OCI-LY1 (cell line): ENCODE results near the gene RTKN.
A peak's percentile ranks its signal among the peaks of the same experiment; 100 is the strongest.

ENCODE experiments used
- H2AFZ ChIP-seq: fragments of 200-600 bp; sonication (generic), shearing (Covaris generic); 2 replicates; pipeline ENCODE4 v1.6.0; 2014; ENCODE audit warnings: antibody characterized with exemption, mild to moderate bottlenecking, low read length
- H3F3A ChIP-seq: fragments of 200-600 bp; sonication (generic), shearing (Covaris generic); 2 replicates; pipeline ENCODE4 v1.6.0; 2014; ENCODE audit warnings: mild to moderate bottlenecking, antibody characterized with exemption, low read length, moderate library complexity; ENCODE audit not compliant: insufficient read depth
- H3K27ac ChIP-seq: fragments of 200-600 bp; sonication (generic); 2 replicates; pipeline ENCODE4 v1.5.1; 2014; ENCODE audit warnings: low read length, mixed run types, mild to moderate bottlenecking, low read depth; ENCODE audit not compliant: poor library complexity, severe bottlenecking
- H3K27me3 ChIP-seq: fragments of 200-600 bp; sonication (generic); 2 replicates; pipeline ENCODE4 v1.6.0; 2014; ENCODE audit warnings: antibody characterized with exemption, mild to moderate bottlenecking, low read length, moderate library complexity; ENCODE audit not compliant: insufficient read depth
- H3K36me3 ChIP-seq: fragments of 200-600 bp; sonication (generic); 2 replicates; pipeline ENCODE4 v1.6.1; 2014; ENCODE audit warnings: mild to moderate bottlenecking, antibody characterized with exemption, low read length, moderate library complexity, mixed read lengths; ENCODE audit not compliant: insufficient read depth
- H3K4me1 ChIP-seq: fragments of 200-600 bp; sonication (generic); 2 replicates; pipeline ENCODE4 v1.5.1; 2014; ENCODE audit warnings: mild to moderate bottlenecking, low read length, moderate library complexity; ENCODE audit not compliant: insufficient read depth, severe bottlenecking
- H3K4me2 ChIP-seq: fragments of 200-600 bp; sonication (generic), shearing (Covaris generic); 2 replicates; pipeline ENCODE4 v1.6.1; 2014; ENCODE audit warnings: low read length
- H3K4me3 ChIP-seq: fragments of 200-600 bp; sonication (generic); 2 replicates; pipeline ENCODE4 v1.5.1; 2014; ENCODE audit warnings: low read length, low read depth, mild to moderate bottlenecking, mixed read lengths; ENCODE audit not compliant: poor library complexity, severe bottlenecking
- H3K79me2 ChIP-seq: fragments of 200-600 bp; shearing (Covaris generic); 2 replicates; pipeline ENCODE4 v1.6.1; 2016; ENCODE audit warnings: mixed run types, low read length, mixed read lengths; ENCODE audit not compliant: insufficient read depth
- H3K9ac ChIP-seq: fragments of 200-600 bp; sonication (generic), shearing (Covaris generic); 2 replicates; pipeline ENCODE4 v1.6.1; 2014; ENCODE audit warnings: mild to moderate bottlenecking, low read length, mixed read lengths
- H3K9me2 ChIP-seq: fragments of 200-600 bp; sonication (generic), shearing (Covaris generic); 2 replicates; pipeline ENCODE4 v1.6.1; 2014; ENCODE audit warnings: low read depth, mild to moderate bottlenecking, low read length, mixed read lengths
- H3K9me3 ChIP-seq: fragments of 200-600 bp; shearing (Covaris generic); 2 replicates; pipeline ENCODE4 v1.6.1; 2014; ENCODE audit warnings: low read length, mixed read lengths
- H4K20me1 ChIP-seq: fragments of 200-600 bp; sonication (generic), shearing (Covaris generic); 2 replicates; pipeline ENCODE4 v1.6.0; 2016; ENCODE audit warnings: mild to moderate bottlenecking, low read length; ENCODE audit not compliant: insufficient read depth
- CTCF ChIP-seq: fragments of 200-600 bp; sonication (generic), shearing (Covaris generic); IDR thresholded peaks from 2 replicates; pipeline ENCODE4 v1.5.1; 2017; ENCODE audit warnings: mild to moderate bottlenecking, antibody characterized with exemption, low read length, moderate library complexity, mixed read lengths
- EZH2 ChIP-seq: fragments of 200-600 bp; sonication (generic), shearing (Covaris generic); IDR thresholded peaks from 2 replicates; pipeline ENCODE4 v1.8.0; 2017; ENCODE audit warnings: borderline replicate concordance, mixed run types, mild to moderate bottlenecking, antibody characterized with exemption, low read length, moderate library complexity, mixed read lengths

RTKN gene

GRCh38 chr2:74417763-74418162 lies 24.0 kb downstream of the RTKN start:
- H3K27ac ChIP-seq, result no peak overlapping the region
- no peak overlapping the region for H3K4me3 ChIP-seq
- H3K27me3 ChIP-seq, result peaks cover 5% of the 10 kb centered on the region; the same call in 1 of the 2 replicates
- TF ChIP-seq EZH2, result no peak
- H3K4me1 ChIP-seq, result peaks cover 22% of the 10 kb centered on the region
- no peaks in the 10 kb centered on the region for H3K79me2 ChIP-seq
- H3K4me2 ChIP-seq, result no peak overlapping the region
- H3K9me2 ChIP-seq, result no peaks in the 10 kb centered on the region
- no peaks in the 10 kb centered on the region for H3K9me3 ChIP-seq
- H3F3A ChIP-seq, result no peaks in the 10 kb centered on the region
- no peaks in the 10 kb centered on the region for H4K20me1 ChIP-seq
- no peak overlapping the region for H3K9ac ChIP-seq
- no peak overlapping the region for H2AFZ ChIP-seq
- no peaks in the 10 kb centered on the region for H3K36me3 ChIP-seq

GRCh38 chr2:74417197-74417596 lies 24.5 kb downstream of the RTKN start:
- no peak overlapping the region for H3K9ac ChIP-seq

GRCh38 chr2:74416778-74417177 lies 25.0 kb downstream of the RTKN start:
- H3K27me3 ChIP-seq, result peaks cover 5% of the 10 kb centered on the region; the same call in 1 of the 2 replicates
- H3K79me2 ChIP-seq, result no peaks in the 10 kb centered on the region
- H3K9ac ChIP-seq, result no peak overlapping the region
- H3K4me2 ChIP-seq, result no peak overlapping the region
- no peaks in the 10 kb centered on the region for H3K9me2 ChIP-seq
- H2AFZ ChIP-seq, result no peak overlapping the region
- H3K4me3 ChIP-seq, result no peak overlapping the region
- no peaks in the 10 kb centered on the region for H3K36me3 ChIP-seq
- TF ChIP-seq EZH2 (no peak), CTCF (peak; percentile 15; the same call in 1 of the 2 replicates)
- H3K27ac ChIP-seq, result no peak overlapping the region
- H4K20me1 ChIP-seq, result no peaks in the 10 kb centered on the region
- no peaks in the 10 kb centered on the region for H3K9me3 ChIP-seq
- no peaks in the 10 kb centered on the region for H3F3A ChIP-seq
- peaks cover 22% of the 10 kb centered on the region for H3K4me1 ChIP-seq

More at GRCh38 chr2:74417197-74417596, 24.5 kb downstream of the RTKN start:
- H3K9me2 ChIP-seq, result no peaks in the 10 kb centered on the region
- no peaks in the 10 kb centered on the region for H3K79me2 ChIP-seq
- no peak overlapping the region for H3K4me2 ChIP-seq
- H3K36me3 ChIP-seq, result no peaks in the 10 kb centered on the region
- H3K9me3 ChIP-seq, result no peaks in the 10 kb centered on the region
- no peaks in the 10 kb centered on the region for H4K20me1 ChIP-seq
- no peak overlapping the region for H2AFZ ChIP-seq
- TF ChIP-seq CTCF, result no peak
- peaks cover 5% of the 10 kb centered on the region; the same call in 1 of the 2 replicates for H3K27me3 ChIP-seq
- no peak overlapping the region for H3K4me3 ChIP-seq
- H3K27ac ChIP-seq, result no peak overlapping the region
- H3F3A ChIP-seq, result no peaks in the 10 kb centered on the region
- H3K4me1 ChIP-seq, result peaks cover 22% of the 10 kb centered on the region

- Histone ChIP-seq H3K79me2 (no peaks in the 10 kb centered on the region), H2AFZ (no peak overlapping the region), H3K27ac (no peak overlapping the region), H3K9me2 (no peaks in the 10 kb centered on the region), H3F3A (no peaks in the 10 kb centered on the region), H3K36me3 (no peaks in the 10 kb centered on the region), H3K4me2 (no peak overlapping the region), H4K20me1 (no peaks in the 10 kb centered on the region), H3K27me3 (peaks cover 5% of the 10 kb centered on the region; the same call in 1 of the 2 replicates), H3K4me3 (no peak overlapping the region), H3K9me3 (no peaks in the 10 kb centered on the region), H3K4me1 (peaks cover 18% of the 10 kb centered on the region), H3K9ac (no peak overlapping the region)
- TF ChIP-seq CTCF (no peak), EZH2 (no peak)
Observed at GRCh38 chr2:74415762-74416395, 25.9 kb downstream of the RTKN start.
